Peyer's patch (tissue), 4 donors: ENCODE measurements around the gene OR2H1. TPM values are rescaled to one million over a fixed set of nuclear protein-coding genes. Genes with fewer than 3 reads are reported as not detected.

ENCODE experiments used
- DNase-seq, 3 donors: peaks; one replicate each; pipeline ENCODE4 v3.0.0-alpha.2; 2017 to 2019
- H3K27ac ChIP-seq, 4 donors: fragments of 200-600 bp; sonication (generic); one replicate each; pipeline ENCODE4 v1.5.1; 2016 to 2019
- H3K27me3 ChIP-seq, 2 donors: fragments of 200-600 bp; sonication (generic); one replicate each; pipeline ENCODE4 v1.5.1; 2019
- H3K36me3 ChIP-seq, 3 donors: fragments of 200-600 bp; sonication (generic); one replicate each; pipeline ENCODE4 v1.5.1; 2016 to 2019
- H3K4me1 ChIP-seq, 4 donors: fragments of 200-600 bp; sonication (generic); one replicate each; pipeline ENCODE4 v1.5.1; 2016 to 2019
- H3K4me3 ChIP-seq, 4 donors: fragments of 200-600 bp; sonication (generic); 1 replicate in 3 of 4; 2 replicates in 1 of 4; pipeline ENCODE4 v1.5.1; 2016 to 2019; ENCODE audit warnings: mild to moderate bottlenecking in 1 of 4
- H3K9me3 ChIP-seq, 4 donors: fragments of 200-600 bp; sonication (generic); one replicate each; pipeline ENCODE4 v1.5.1; 2016 to 2019; ENCODE audit warnings: mild to moderate bottlenecking in 1 of 4
- CTCF ChIP-seq, 6 experiments: fragments of 450-650 bp in 4 of 6; fragments of 200-600 bp in 2 of 6; sonication (generic) in 1 of 6; IDR thresholded peaks; one replicate each; pipeline ENCODE4 v1.5.1; 2017 to 2019; ENCODE audit warnings: antibody characterized with exemption in 6 of 6, mild to moderate bottlenecking in 3 of 6, moderate library complexity in 1 of 6
- POLR2A ChIP-seq, 2 donors: fragments of 450-650 bp; IDR thresholded peaks; one replicate each; pipeline ENCODE4 v1.5.1; 2017; ENCODE audit warnings: antibody characterized with exemption in 2 of 2, mild to moderate bottlenecking in 2 of 2, moderate library complexity in 2 of 2
- total RNA-seq, 4 donors: library from RNA; depleted of rRNA; stranded (reverse); fragments of >200 nt; gene quantifications; one replicate each; pipeline ENCODE4 v1.1.0, GENCODE V29; 2016

OR2H1 gene
- total RNA-seq, 4 donors from 2014 or later = not detected

DNA sequence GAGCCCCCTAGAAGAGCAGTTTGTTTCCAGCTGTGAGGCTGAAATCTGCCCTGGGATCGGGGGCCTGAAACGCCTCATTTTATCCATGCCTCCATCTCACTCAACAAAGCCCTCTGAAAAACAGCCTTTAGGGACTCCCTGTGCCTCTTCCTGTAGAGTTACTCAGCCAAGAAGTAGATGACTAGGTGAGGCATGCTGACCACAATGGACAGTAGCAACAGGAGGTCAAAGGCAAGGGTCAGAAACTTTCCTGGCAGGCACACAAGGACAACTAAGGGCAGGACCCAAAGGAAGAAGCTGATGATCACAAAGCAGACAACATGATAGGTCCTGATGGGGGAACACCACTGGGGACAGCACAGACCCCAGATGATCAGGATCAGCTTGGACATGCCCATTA lies 18.0 kb downstream of the OR2H1 start:
- H3K36me3 ChIP-seq = no peaks in the 10 kb centered on the region
- H3K9me3 ChIP-seq = no peaks in the 10 kb centered on the region

GRCh38 chr6:29477923-29478450 lies 21.0 kb downstream of the OR2H1 start:
- no peak for DNase-seq
- Histone ChIP-seq H3K4me3 (no peak overlapping the region), H3K36me3 (no peaks in the 10 kb centered on the region), H3K9me3 (no peaks in the 10 kb centered on the region), H3K4me1 (no peaks in the 10 kb centered on the region), H3K27me3 (no peaks in the 10 kb centered on the region), H3K27ac (no peak overlapping the region)
- TF ChIP-seq CTCF (IDR thresholded peaks at IDR 0.05) (no peak), POLR2A (IDR thresholded peaks at IDR 0.05) (no peak)

More for the DNA sequence above, 18.0 kb downstream of the OR2H1 start:
- Histone ChIP-seq H3K27me3 (no peaks in the 10 kb centered on the region), H3K4me1 (no peaks in the 10 kb centered on the region), H3K27ac (no peak overlapping the region), H3K4me3 (no peak overlapping the region)
- no peak for DNase-seq
- no peak for TF ChIP-seq POLR2A (IDR thresholded peaks at IDR 0.05)
- TF ChIP-seq CTCF (IDR thresholded peaks at IDR 0.05) = no peak

DNA sequence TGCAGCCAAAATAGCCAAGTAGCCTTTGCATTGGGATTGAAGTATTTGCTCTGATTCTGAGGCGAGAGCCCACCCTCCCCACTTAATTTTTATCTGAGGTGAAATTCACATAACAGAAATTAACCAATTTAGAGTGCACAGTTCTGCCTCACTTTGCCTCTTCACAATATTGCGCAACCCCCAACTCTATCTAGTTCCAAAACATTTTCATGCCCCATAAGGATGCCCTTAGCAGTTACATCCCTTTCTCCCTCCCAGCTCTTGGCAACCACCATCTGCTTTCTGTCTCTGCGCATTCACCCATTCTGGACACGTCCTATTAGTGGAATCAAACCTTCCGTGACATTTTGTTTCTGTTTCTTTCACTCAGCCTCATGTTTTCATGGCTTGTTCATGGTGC lies 21.8 kb downstream of the OR2H1 start:
- no peak for DNase-seq
- TF ChIP-seq POLR2A (IDR thresholded peaks at IDR 0.05) = no peak
- no peak for TF ChIP-seq CTCF (IDR thresholded peaks at IDR 0.05)
- H3K4me3 ChIP-seq = no peak overlapping the region

DNA sequence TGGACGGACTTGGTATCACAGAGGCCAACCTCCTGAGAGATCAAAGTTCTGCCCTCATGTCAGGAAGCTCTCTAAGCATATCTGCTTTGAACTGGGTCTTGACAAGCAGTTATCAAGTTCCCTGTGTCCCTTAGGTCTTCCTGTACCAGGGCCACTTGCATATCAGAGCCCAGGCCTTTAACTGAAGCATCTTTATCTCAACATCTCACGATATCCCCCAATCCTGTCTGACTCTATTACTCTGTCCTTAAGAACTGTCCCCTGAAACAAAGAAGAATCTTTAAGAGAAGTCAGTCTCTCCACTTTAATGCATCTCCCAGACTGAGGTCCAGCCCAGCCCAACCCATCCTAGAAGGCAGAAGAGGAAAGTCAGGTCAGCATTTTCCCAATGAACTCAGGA lies 22.6 kb downstream of the OR2H1 start:
- Histone ChIP-seq H3K9me3 (no peaks in the 10 kb centered on the region), H3K4me3 (no peak overlapping the region), H3K4me1 (no peaks in the 10 kb centered on the region), H3K27me3 (no peaks in the 10 kb centered on the region), H3K27ac (no peak overlapping the region), H3K36me3 (no peaks in the 10 kb centered on the region)
- DNase-seq = no peak
- TF ChIP-seq CTCF (IDR thresholded peaks at IDR 0.05) (no peak), POLR2A (IDR thresholded peaks at IDR 0.05) (no peak)

More for the DNA sequence above, 21.8 kb downstream of the OR2H1 start:
- Histone ChIP-seq H3K27ac (no peak overlapping the region), H3K4me1 (no peaks in the 10 kb centered on the region), H3K9me3 (no peaks in the 10 kb centered on the region), H3K27me3 (no peaks in the 10 kb centered on the region), H3K36me3 (no peaks in the 10 kb centered on the region)

DNA sequence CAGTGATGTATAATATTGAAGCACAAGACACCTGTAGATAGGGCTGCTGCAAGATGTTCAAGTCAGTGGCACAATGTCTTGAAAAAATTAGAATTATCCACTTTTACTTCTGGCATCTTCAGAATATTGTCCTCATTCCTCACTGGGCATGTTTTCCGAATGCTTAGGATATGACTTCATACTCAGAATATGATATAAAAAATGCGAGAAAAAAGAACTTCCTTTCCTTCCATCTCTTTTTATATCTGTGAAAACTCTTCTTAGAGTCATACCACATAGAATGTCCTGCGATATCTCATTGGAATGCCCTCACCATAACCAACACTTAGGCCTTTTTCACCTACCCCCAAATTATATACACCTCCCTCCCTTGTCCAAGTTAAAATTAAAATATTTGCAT lies 26.2 kb downstream of the OR2H1 start:
- Histone ChIP-seq H3K9me3 (no peaks in the 10 kb centered on the region), H3K27me3 (no peaks in the 10 kb centered on the region), H3K27ac (no peak overlapping the region), H3K4me3 (no peak overlapping the region), H3K36me3 (no peaks in the 10 kb centered on the region), H3K4me1 (no peaks in the 10 kb centered on the region)
- TF ChIP-seq CTCF (IDR thresholded peaks at IDR 0.05) (no peak), POLR2A (IDR thresholded peaks at IDR 0.05) (no peak)
- DNase-seq = no peak

DNA sequence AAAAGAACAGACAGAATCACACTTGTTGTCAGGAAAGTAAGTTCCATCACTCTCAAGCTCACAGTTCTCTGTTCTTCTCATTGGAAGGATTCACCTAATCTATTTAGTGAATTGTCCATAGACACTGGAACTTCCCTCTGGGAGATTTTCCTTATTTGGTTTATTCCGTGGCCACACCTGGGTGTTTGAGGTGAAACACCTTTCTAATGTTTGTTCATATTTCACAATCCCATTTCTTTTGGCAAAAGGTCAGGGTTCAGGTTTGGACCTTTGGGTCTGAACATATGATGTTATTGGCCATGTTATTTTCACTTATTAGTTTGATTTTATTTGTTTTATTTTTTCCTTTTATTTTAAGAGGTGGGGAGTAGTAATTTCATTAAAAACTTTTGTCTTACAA lies 26.8 kb downstream of the OR2H1 start:
- Histone ChIP-seq H3K27ac (no peak overlapping the region), H3K9me3 (no peaks in the 10 kb centered on the region), H3K4me1 (no peaks in the 10 kb centered on the region), H3K4me3 (no peak overlapping the region), H3K27me3 (no peaks in the 10 kb centered on the region), H3K36me3 (no peaks in the 10 kb centered on the region)
- no peak for DNase-seq
- TF ChIP-seq POLR2A (IDR thresholded peaks at IDR 0.05) (no peak), CTCF (IDR thresholded peaks at IDR 0.05) (no peak)
